Keratinocyte (primary cell): ENCODE results near the gene ARL6IP6. TPM values are rescaled to one million over a fixed set of nuclear protein-coding genes. Genes with fewer than 3 reads are reported as not detected.

ENCODE experiments used
- DNase-seq: peaks from one replicate; pipeline ENCODE4 v3.0.0-alpha.2; 2011; ENCODE audit warnings: low read depth, missing footprints, low spot score
- FAIRE-seq: peaks from 2 replicates; lab custom pipeline; 2011; peaks lifted over from hg19 to GRCh38; lab: Jason Lieb, UNC
- H2AFZ ChIP-seq: 2 replicates; pipeline ENCODE4 v1.6.0; 2012; ENCODE audit warnings: low read length, control low read depth, inconsistent platforms; ENCODE audit not compliant: control insufficient read depth
- H3K27ac ChIP-seq: 2 replicates; pipeline ENCODE4 v1.5.1; 2011; ENCODE audit warnings: low read length; ENCODE audit not compliant: control insufficient read depth, insufficient read depth
- H3K27me3 ChIP-seq: 3 replicates; pipeline ENCODE4 v1.6.0; 2011; ENCODE audit warnings: low read length; ENCODE audit not compliant: control insufficient read depth, insufficient read depth; ENCODE audit errors: extremely low read depth
- H3K36me3 ChIP-seq, 2 experiments: 2 replicates in 1 of 2; 3 replicates in 1 of 2; pipeline ENCODE4 v1.5.1; 2011; ENCODE audit warnings: low read length in 2 of 2, mild to moderate bottlenecking in 1 of 2; ENCODE audit not compliant: control insufficient read depth in 2 of 2, insufficient read depth in 2 of 2; ENCODE audit errors: extremely low read depth in 1 of 2
- H3K4me1 ChIP-seq: 3 replicates; pipeline ENCODE4 v1.5.1; 2011; ENCODE audit warnings: low read length; ENCODE audit not compliant: control insufficient read depth, insufficient read depth; ENCODE audit errors: extremely low read depth
- H3K4me2 ChIP-seq: 3 replicates; pipeline ENCODE4 v1.6.0; 2011; ENCODE audit warnings: low read depth, low read length; ENCODE audit not compliant: control insufficient read depth, insufficient read depth; ENCODE audit errors: extremely low read depth
- H3K4me3 ChIP-seq, 3 experiments: fragments of 200-600 bp in 1 of 3; sonication (generic) in 1 of 3; 2 replicates in 2 of 3; 3 replicates in 1 of 3; pipeline ENCODE4 v1.5.1; 2011 to 2016; ENCODE audit warnings: low read length in 3 of 3, mild to moderate bottlenecking in 3 of 3, control low read depth in 2 of 3, inconsistent platforms in 1 of 3, low read depth in 1 of 3, mixed read lengths in 1 of 3, mixed run types in 1 of 3, moderate library complexity in 1 of 3; ENCODE audit not compliant: control insufficient read depth in 2 of 3, insufficient read depth in 2 of 3; ENCODE audit errors: extremely low read depth in 1 of 3
- H3K79me2 ChIP-seq: 2 replicates; pipeline ENCODE4 v1.6.0; 2012; ENCODE audit warnings: low read length; ENCODE audit not compliant: control insufficient read depth, insufficient read depth
- H3K9ac ChIP-seq: 3 replicates; pipeline ENCODE4 v1.6.0; 2011; ENCODE audit warnings: low read length; ENCODE audit not compliant: control insufficient read depth, insufficient read depth; ENCODE audit errors: extremely low read depth
- H3K9me1 ChIP-seq: 3 replicates; pipeline ENCODE4 v1.6.0; 2011; ENCODE audit warnings: low read length; ENCODE audit not compliant: control insufficient read depth, insufficient read depth; ENCODE audit errors: extremely low read depth
- H3K9me3 ChIP-seq: 2 replicates; pipeline ENCODE4 v1.5.1; 2012; ENCODE audit warnings: low read depth, low read length; ENCODE audit not compliant: control insufficient read depth
- H4K20me1 ChIP-seq: 3 replicates; pipeline ENCODE4 v1.6.0; 2011; ENCODE audit warnings: low read length; ENCODE audit not compliant: control insufficient read depth, insufficient read depth; ENCODE audit errors: extremely low read depth
- CTCF ChIP-seq, 3 experiments: IDR thresholded peaks in 1 of 3; conservative IDR thresholded peaks in 1 of 3; optimal IDR thresholded peaks in 1 of 3; 2 replicates in 2 of 3; 3 replicates in 1 of 3; pipeline versions ENCODE3 to v1.5.1; 2011; ENCODE audit warnings: low read length in 3 of 3, mild to moderate bottlenecking in 3 of 3, moderate library complexity in 2 of 3, control low read depth in 1 of 3, inconsistent platforms in 1 of 3; ENCODE audit not compliant: insufficient read depth in 2 of 3; ENCODE audit errors: extremely low read depth in 1 of 3
- EZH2 ChIP-seq: IDR thresholded peaks from one replicate; pipeline ENCODE4 v1.6.1; 2012; ENCODE audit warnings: inconsistent platforms, mild to moderate bottlenecking, low read length, moderate library complexity
- dilution Hi-C: fragments of 300-500 bp; cut with MboI; formaldehyde crosslinking; loops from one replicate; pipeline ENCODE4 v1.7.0; 2020; ENCODE audit warnings: low sequenced_read_pairs; ENCODE audit not compliant: extremely low pct_ligation_motif_present
- polyA minus RNA-seq, 3 experiments: library from RNA; depleted of rRNA, polyadenylated mRNA; stranded (reverse); fragments of >200 nt; gene quantifications; 1 replicate in 1 of 3; 2 replicates in 1 of 3; 3 replicates in 1 of 3; pipeline ENCODE4 v1.2.3, GENCODE V29; 2011
- polyA plus RNA-seq, 5 experiments: library from polyadenylated mRNA; depleted of rRNA in 3 of 5; stranded (reverse) in 3 of 5; stranded (forward) in 1 of 5; unstranded in 1 of 5; fragments of >200 nt; gene quantifications; 1 replicate in 1 of 5; 2 replicates in 3 of 5; 3 replicates in 1 of 5; pipeline versions ENCODE4 v1.2.1 to v1.2.3, GENCODE V29; 2011 to 2012; ENCODE audit warnings: missing spikeins in 2 of 5, low read depth in 1 of 5, low replicate concordance in 1 of 5

The ARL6IP6 gene
- polyA plus RNA-seq (21.9 to 52.5 TPM (median 41.4 TPM) in 3 replicates), polyA minus RNA-seq (7.2 to 22.6 TPM (median 13.1 TPM) in 3 replicates)
- 11.1 TPM for polyA plus RNA-seq (2011; ENCODE audit: low read depth)
- polyA plus RNA-seq (2011; cell fraction: cytosol; rRNA removed), result 29.6 and 35.9 TPM in 2 replicates
- 35.2 and 57.2 TPM in 2 replicates for polyA plus RNA-seq (2011; cell fraction: nucleus; rRNA removed)
- 9.5 and 11.9 TPM in 2 replicates for polyA plus RNA-seq (2012; ENCODE audit: low replicate concordance)
- 8.8 TPM for polyA minus RNA-seq (2011; cell fraction: cytosol; rRNA and poly(A)+ RNA removed)
- polyA minus RNA-seq (2011; cell fraction: nucleus; rRNA and poly(A)+ RNA removed), result 6.5 and 12.3 TPM in 2 replicates

- peaks cover 17% of the 10 kb centered on the region for H3K4me1 ChIP-seq
- H2AFZ ChIP-seq, result peak within 1 kb of the TSS; percentile 99
- peaks cover 1 to 17% of the 10 kb centered on the region in 2 experiments for H3K36me3 ChIP-seq
- H3K79me2 ChIP-seq, result peaks cover 64% of the 10 kb centered on the region
- H3K4me3 ChIP-seq, result peak within 1 kb of the TSS; percentile 68 to 99 (median 98)
- DNase-seq (no peak), FAIRE-seq (no peak)
- no peaks in the 10 kb centered on the region for H3K27me3 ChIP-seq
- dilution Hi-C loops, result no loop called here
- H3K4me2 ChIP-seq, result peak within 1 kb of the TSS; percentile 88
- TF ChIP-seq CTCF (optimal IDR thresholded peaks at IDR 0.05 in 1 of 3, IDR thresholded peaks at IDR 0.05 in 1 of 3, conservative IDR thresholded peaks at IDR 0.05 in 1 of 3; ENCODE audit: extremely low read depth in 1 of 3, insufficient read depth in 2 of 3, low read length in 3 of 3) (no peak), EZH2 (no peak)
- H4K20me1 ChIP-seq, result peaks cover 3% of the 10 kb centered on the region
- H3K9ac ChIP-seq, result peak within 1 kb of the TSS; percentile 99
- H3K9me1 ChIP-seq, result no peaks in the 10 kb centered on the region
- no peaks in the 10 kb centered on the region for H3K9me3 ChIP-seq
- peak within 1 kb of the TSS; percentile 80 for H3K27ac ChIP-seq
Measured at GRCh38 chr2:152718076-152718908, at the start of gene ARL6IP6. ARL6IP6 (plus strand) TSS chr2:152718620; CDS start chr2:152718625, 5 bp downstream.

GRCh38 chr2:152674334-152674733, 44.1 kb upstream of the ARL6IP6 start:
- Histone ChIP-seq H3K4me3 (no peak overlapping the region), H3K4me1 (no peaks in the 10 kb centered on the region), H4K20me1 (no peaks in the 10 kb centered on the region), H3K79me2 (no peaks in the 10 kb centered on the region), H3K9me3 (no peaks in the 10 kb centered on the region), H3K27me3 (no peaks in the 10 kb centered on the region), H3K4me2 (no peak overlapping the region), H3K36me3 (peaks cover 18 to 20% of the 10 kb centered on the region in 2 experiments), H3K9me1 (no peaks in the 10 kb centered on the region), H3K9ac (no peak overlapping the region), H2AFZ (no peak overlapping the region), H3K27ac (no peak overlapping the region)
- FAIRE-seq (no peak), DNase-seq (no peak)
- dilution Hi-C loops, result no loop called here
- TF ChIP-seq CTCF (optimal IDR thresholded peaks at IDR 0.05 in 1 of 3, IDR thresholded peaks at IDR 0.05 in 1 of 3, conservative IDR thresholded peaks at IDR 0.05 in 1 of 3; ENCODE audit: extremely low read depth in 1 of 3, insufficient read depth in 2 of 3, low read length in 3 of 3) (no peak), EZH2 (no peak)
